HG03442 (cell line): ENCODE data around the gene CDH16.
"Not testable (repeated sequence)": the region's sequence is repeated elsewhere in the genome, so short reads cannot be mapped to it uniquely, and the experiment has no call there.

Experiments
- ATAC-seq: cut with Tn5 transposase; IDR thresholded peaks from one replicate; pipeline ENCODE4 v1.9.1; 2021; ENCODE audit warnings: mild to moderate bottlenecking, moderate library complexity; ENCODE audit not compliant: unreplicated experiment

The CDH16 gene

GRCh38 chr16:66947302-66948065 lies 28.8 kb upstream of the CDH16 start:
- ATAC-seq: no peak

GRCh38 chr16:66946974-66947301 lies 28.3 kb upstream of the CDH16 start:
- ATAC-seq: no peak

- no peak for ATAC-seq
These were observed 27.9 kb upstream of the CDH16 start for GRCh38 chr16:66946541-66946940.

- no peak for ATAC-seq
These were observed 27.3 kb upstream of the CDH16 start for GRCh38 chr16:66945939-66946338.

GRCh38 chr16:66944971-66945370 lies 26.3 kb upstream of the CDH16 start:
- not testable (repeated sequence) for ATAC-seq

- no peak for ATAC-seq
These were observed 25.4 kb upstream of the CDH16 start for GRCh38 chr16:66944054-66944441.

GRCh38 chr16:66943426-66944053 lies 24.9 kb upstream of the CDH16 start:
- no peak for ATAC-seq

GRCh38 chr16:66942981-66943380 lies 24.3 kb upstream of the CDH16 start:
- no peak for ATAC-seq

GRCh38 chr16:66940236-66940635 lies 21.6 kb upstream of the CDH16 start:
- ATAC-seq: no peak

GRCh38 chr16:66939366-66939765 lies 20.7 kb upstream of the CDH16 start:
- no peak for ATAC-seq

- no peak for ATAC-seq
These were observed 19.1 kb upstream of the CDH16 start for GRCh38 chr16:66937725-66938337.

GRCh38 chr16:66936889-66937554 lies 18.3 kb upstream of the CDH16 start:
- no peak for ATAC-seq

- no peak for ATAC-seq
These were observed 17.8 kb upstream of the CDH16 start for GRCh38 chr16:66936462-66936861.

- no peak for ATAC-seq
These were observed 16.8 kb upstream of the CDH16 start, which contains the start of gene CES2 for GRCh38 chr16:66935314-66936011. Gene CES2 (plus strand): TSS chr16:66935516. CDS start chr16:66935636, 120 bp downstream.

GRCh38 chr16:66934839-66935313 lies 16.2 kb upstream of the CDH16 start:
- ATAC-seq: peak; percentile 18

GRCh38 chr16:66934138-66934838 lies 15.6 kb upstream of the CDH16 start, which contains the start of gene CIAO2B:
Gene CIAO2B (minus strand): TSS chr16:66934402. CDS start chr16:66934364, 38 bp downstream.
- ATAC-seq: peak; percentile 69

GRCh38 chr16:66933776-66934137 lies 15.1 kb upstream of the CDH16 start:
- peak; percentile 9 for ATAC-seq

- no peak for ATAC-seq
These were observed 13.4 kb upstream of the CDH16 start for GRCh38 chr16:66932076-66932475.

GRCh38 chr16:66931665-66932064 lies 13.0 kb upstream of the CDH16 start:
- no peak for ATAC-seq

GRCh38 chr16:66930189-66930588 lies 11.5 kb upstream of the CDH16 start:
- no peak for ATAC-seq
